Gastrocnemius medialis (tissue), 4 donors: ENCODE data around the gene EPB42.
"Not testable (repeated sequence)": the region's sequence is repeated elsewhere in the genome, so short reads cannot be mapped to it uniquely, and the experiment has no call there.

ENCODE experiments used
- POLR2A ChIP-seq, 2 donors: fragments of 450-650 bp; IDR thresholded peaks; one replicate each; pipeline ENCODE4 v1.6.1; 2017; ENCODE audit warnings: antibody characterized with exemption in 2 of 2, mild to moderate bottlenecking in 2 of 2, moderate library complexity in 2 of 2
- TF ChIP-seq, protein P1 (sequence below), 5 experiments: fragments of 450-650 bp in 3 of 5; fragments of 200-600 bp in 2 of 5; sonication (generic) in 2 of 5; IDR thresholded peaks in 4 of 5; conservative IDR thresholded peaks in 1 of 5; 1 replicate in 4 of 5; 2 replicates in 1 of 5; pipeline ENCODE4 v1.5.1; 2016 to 2019; ENCODE audit warnings: antibody characterized with exemption in 5 of 5, mild to moderate bottlenecking in 3 of 5, moderate library complexity in 3 of 5

DNA sequence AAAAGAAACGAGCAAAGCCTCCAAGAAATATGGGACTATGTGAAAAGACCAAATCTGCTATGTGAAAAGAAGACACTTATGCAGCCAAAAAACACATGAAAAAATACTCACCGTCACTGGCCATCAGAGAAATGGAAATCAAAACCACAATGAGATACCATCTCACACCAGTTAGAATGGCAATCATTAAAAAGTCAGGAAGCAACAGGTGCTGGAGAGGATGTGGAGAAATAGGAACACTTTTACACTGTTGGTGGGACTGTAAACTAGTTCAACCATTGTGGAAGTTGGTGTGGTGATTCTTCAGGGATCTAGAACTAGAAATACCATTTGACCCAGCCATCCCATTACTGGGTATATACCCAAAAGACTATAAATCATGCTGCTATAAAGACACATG is 43.7 kb downstream of the EPB42 start:
- TF ChIP-seq, protein P1, sequence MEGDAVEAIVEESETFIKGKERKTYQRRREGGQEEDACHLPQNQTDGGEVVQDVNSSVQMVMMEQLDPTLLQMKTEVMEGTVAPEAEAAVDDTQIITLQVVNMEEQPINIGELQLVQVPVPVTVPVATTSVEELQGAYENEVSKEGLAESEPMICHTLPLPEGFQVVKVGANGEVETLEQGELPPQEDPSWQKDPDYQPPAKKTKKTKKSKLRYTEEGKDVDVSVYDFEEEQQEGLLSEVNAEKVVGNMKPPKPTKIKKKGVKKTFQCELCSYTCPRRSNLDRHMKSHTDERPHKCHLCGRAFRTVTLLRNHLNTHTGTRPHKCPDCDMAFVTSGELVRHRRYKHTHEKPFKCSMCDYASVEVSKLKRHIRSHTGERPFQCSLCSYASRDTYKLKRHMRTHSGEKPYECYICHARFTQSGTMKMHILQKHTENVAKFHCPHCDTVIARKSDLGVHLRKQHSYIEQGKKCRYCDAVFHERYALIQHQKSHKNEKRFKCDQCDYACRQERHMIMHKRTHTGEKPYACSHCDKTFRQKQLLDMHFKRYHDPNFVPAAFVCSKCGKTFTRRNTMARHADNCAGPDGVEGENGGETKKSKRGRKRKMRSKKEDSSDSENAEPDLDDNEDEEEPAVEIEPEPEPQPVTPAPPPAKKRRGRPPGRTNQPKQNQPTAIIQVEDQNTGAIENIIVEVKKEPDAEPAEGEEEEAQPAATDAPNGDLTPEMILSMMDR (IDR thresholded peaks at IDR 0.05 in 4 of 5, conservative IDR thresholded peaks at IDR 0.05 in 1 of 5) = not testable (repeated sequence)
- TF ChIP-seq POLR2A (IDR thresholded peaks at IDR 0.05) = not testable (repeated sequence)
